PFSK-1 (cell line): ENCODE results near the gene SIPA1.

ENCODE experiments used
- FOXP2 ChIP-seq: optimal IDR thresholded peaks from 2 replicates; pipeline ENCODE3; 2011; ENCODE audit warnings: borderline replicate concordance, control low read depth, inconsistent platforms; ENCODE audit not compliant: insufficient read depth; ENCODE audit errors: extremely low read length, extremely low read depth
- POLR2AphosphoS5 ChIP-seq: IDR thresholded peaks from 2 replicates; pipeline ENCODE4 v1.6.1; 2012; ENCODE audit warnings: low read depth, mild to moderate bottlenecking, control low read depth, low read length, moderate library complexity
- SIN3A ChIP-seq: IDR thresholded peaks from 2 replicates; pipeline ENCODE4 v1.6.1; 2012; ENCODE audit warnings: mild to moderate bottlenecking, low read length, moderate library complexity, borderline replicate concordance; ENCODE audit not compliant: insufficient read depth
- TAF1 ChIP-seq: IDR thresholded peaks from 2 replicates; pipeline ENCODE4 v1.6.1; 2012; ENCODE audit warnings: low read length, control low read depth, borderline replicate concordance; ENCODE audit not compliant: insufficient read depth
- TF ChIP-seq, protein P1 (sequence below), 2 experiments: IDR thresholded peaks; 2 replicates each; pipeline versions ENCODE4 v1.6.1 to v1.8.0; 2011 to 2012; ENCODE audit warnings: low read depth in 2 of 2, low read length in 2 of 2, control low read depth in 1 of 2, inconsistent platforms in 1 of 2, mild to moderate bottlenecking in 1 of 2, moderate library complexity in 1 of 2; ENCODE audit not compliant: insufficient read depth in 1 of 2

Gene SIPA1

DNA sequence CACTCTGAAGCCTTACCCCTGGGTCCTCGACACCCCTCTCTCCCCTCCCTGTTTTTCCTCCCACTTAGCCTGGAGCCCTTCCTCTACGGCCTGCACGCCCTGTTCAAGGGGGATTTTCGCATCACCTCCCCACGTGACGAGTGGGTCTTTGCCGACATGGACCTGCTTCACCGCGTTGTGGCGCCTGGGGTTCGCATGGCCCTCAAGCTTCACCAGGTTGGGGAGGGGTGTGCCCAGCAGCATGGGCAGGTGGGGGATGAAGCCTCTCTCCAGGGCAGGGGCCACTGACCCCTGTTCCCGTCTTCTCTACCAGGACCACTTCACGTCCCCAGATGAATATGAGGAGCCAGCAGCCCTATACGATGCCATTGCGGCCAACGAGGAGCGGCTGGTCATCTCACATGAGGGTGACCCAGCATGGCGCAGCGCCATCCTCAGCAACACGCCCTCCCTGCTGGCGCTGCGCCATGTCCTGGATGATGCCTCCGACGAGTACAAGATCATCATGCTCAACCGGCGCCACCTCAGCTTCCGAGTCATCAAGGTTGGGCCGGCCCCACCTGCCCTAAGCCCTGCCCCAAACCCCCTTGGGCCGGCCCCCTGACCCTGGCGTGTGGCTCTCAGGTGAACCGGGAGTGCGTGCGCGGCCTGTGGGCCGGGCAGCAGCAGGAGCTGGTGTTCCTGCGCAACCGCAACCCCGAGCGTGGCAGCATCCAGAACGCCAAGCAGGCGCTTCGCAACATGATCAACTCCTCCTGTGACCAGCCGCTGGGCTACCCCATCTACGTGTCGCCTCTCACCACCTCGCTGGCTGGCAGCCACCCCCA lies 2.8 kb upstream of the SIPA1 start:
- TF ChIP-seq POLR2AphosphoS5 = no peak
- TF ChIP-seq, protein P1, sequence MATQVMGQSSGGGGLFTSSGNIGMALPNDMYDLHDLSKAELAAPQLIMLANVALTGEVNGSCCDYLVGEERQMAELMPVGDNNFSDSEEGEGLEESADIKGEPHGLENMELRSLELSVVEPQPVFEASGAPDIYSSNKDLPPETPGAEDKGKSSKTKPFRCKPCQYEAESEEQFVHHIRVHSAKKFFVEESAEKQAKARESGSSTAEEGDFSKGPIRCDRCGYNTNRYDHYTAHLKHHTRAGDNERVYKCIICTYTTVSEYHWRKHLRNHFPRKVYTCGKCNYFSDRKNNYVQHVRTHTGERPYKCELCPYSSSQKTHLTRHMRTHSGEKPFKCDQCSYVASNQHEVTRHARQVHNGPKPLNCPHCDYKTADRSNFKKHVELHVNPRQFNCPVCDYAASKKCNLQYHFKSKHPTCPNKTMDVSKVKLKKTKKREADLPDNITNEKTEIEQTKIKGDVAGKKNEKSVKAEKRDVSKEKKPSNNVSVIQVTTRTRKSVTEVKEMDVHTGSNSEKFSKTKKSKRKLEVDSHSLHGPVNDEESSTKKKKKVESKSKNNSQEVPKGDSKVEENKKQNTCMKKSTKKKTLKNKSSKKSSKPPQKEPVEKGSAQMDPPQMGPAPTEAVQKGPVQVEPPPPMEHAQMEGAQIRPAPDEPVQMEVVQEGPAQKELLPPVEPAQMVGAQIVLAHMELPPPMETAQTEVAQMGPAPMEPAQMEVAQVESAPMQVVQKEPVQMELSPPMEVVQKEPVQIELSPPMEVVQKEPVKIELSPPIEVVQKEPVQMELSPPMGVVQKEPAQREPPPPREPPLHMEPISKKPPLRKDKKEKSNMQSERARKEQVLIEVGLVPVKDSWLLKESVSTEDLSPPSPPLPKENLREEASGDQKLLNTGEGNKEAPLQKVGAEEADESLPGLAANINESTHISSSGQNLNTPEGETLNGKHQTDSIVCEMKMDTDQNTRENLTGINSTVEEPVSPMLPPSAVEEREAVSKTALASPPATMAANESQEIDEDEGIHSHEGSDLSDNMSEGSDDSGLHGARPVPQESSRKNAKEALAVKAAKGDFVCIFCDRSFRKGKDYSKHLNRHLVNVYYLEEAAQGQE (IDR thresholded peaks at IDR 0.05; ENCODE audit: insufficient read depth in 1 of 2, low read depth in 2 of 2, low read length in 2 of 2) = no peak
- TF ChIP-seq FOXP2 = no peak
- TF ChIP-seq TAF1 = no peak
- no peak for TF ChIP-seq SIN3A

DNA sequence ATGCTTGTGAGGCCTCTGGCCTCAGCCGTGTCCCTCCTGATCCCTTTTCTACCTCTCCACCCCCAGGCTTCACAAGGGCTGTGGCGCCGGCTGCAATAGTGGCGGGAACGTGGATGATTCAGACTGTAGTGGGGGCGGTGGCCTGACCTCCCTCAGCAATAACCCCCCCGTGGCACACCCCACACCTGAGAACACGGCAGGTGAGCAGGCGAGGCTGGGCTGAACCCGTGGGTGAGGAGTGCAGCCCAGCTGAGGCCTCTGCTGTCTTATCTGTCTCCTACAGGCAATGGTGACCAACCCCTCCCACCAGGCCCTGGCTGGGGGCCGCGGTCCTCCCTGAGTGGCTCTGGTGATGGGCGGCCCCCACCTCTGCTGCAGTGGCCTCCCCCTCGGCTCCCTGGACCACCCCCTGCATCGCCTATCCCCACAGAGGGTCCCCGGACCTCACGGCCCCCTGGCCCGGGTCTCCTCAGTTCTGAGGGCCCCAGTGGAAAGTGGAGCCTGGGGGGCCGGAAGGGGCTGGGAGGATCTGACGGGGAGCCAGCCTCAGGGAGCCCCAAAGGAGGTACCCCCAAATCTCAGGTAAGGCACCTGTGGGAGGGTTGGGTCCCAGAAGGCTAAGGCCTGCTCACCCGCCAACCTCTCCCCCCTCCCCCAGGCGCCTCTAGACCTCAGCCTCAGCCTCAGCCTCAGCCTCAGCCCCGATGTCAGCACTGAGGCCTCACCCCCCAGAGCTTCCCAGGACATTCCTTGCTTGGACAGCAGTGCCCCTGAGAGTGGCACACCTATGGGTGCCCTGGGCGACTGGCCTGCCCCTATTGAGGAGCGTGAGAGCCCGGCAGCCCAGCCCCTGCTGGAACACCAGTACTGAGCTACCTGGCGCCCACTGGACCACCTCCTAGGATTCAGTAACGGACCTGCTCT lies 1.5 kb upstream of the SIPA1 start:
- TF ChIP-seq FOXP2 = no peak
- no peak for TF ChIP-seq SIN3A
- TF ChIP-seq, protein P1 (IDR thresholded peaks at IDR 0.05; ENCODE audit: insufficient read depth in 1 of 2, low read depth in 2 of 2, low read length in 2 of 2) = no peak
- no peak for TF ChIP-seq TAF1
- TF ChIP-seq POLR2AphosphoS5 = no peak

DNA sequence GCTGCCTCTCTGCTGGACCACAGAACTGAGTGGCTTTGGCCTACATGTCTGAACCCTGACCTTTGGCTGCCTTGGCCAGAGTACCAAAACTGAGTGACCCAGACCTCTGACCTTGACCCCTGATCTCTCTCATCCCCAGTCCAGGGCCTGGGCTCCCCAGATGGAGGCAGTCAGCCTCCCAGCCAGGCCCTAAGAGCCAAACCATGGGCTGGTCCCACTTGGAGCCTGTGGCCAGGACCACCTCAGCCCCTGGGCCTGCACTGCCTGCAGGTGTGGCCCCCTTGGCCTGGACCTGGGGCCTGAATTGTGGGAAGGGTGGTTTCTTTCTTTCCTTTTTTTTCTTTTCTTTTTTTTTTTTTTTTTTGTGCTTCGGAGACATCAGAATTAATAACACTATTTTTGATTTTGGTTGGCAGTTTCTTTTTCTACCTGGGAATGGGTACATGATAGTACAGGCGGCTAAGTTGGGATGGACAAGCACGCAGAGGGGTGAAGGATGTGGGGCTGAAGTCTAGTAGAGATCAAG lies 806 bp upstream of the SIPA1 start:
- TF ChIP-seq FOXP2 (no peak), SIN3A (no peak), TAF1 (no peak), POLR2AphosphoS5 (no peak)
- TF ChIP-seq, protein P1 (IDR thresholded peaks at IDR 0.05; ENCODE audit: insufficient read depth in 1 of 2, low read depth in 2 of 2, low read length in 2 of 2) = no peak

DNA sequence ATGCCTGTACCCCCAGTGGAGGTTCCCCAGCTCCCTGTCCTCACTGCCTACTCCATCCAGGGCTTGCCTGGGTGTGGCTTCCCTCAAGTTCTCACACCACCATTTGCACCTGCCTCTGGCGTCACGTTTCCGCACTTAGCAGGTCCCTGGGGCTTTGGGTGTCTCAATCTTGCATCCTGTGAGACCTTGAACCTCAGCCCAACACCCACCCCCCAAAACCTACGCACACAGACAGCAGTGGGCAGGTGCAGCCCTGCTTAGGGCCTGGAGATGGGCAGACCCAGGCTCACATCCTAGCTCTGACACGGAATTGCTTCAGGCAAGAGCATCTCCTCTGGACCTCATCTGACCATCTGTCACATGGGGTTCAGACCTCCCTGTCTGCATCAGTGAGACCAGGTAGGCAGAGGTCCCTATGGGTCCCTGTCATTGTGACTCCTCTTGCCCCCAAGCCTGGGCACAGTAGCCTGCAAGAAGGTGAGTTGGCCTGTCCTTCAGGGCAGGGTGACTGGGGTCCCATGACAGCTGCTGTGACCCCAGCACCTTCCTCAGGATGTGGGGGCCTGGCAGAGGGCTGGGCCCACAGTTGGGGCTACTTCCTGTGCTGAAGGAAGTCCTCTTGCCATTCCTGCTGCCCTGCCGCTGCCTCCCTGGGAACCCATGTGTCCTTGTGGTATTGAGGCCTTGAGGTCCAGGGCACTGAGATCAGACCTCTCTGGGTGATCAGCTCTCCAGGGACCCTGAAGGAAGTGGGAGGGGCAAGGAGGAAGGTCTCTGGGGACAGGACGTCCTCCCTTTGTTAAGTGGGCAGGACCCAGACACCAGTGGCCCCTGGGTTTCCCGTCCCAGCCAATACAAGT lies 2.0 kb downstream of the SIPA1 start:
- TF ChIP-seq TAF1 (no peak), FOXP2 (no peak), POLR2AphosphoS5 (no peak), SIN3A (no peak)
- TF ChIP-seq, protein P1 (IDR thresholded peaks at IDR 0.05; ENCODE audit: insufficient read depth in 1 of 2, low read depth in 2 of 2, low read length in 2 of 2) = no peak
